K562 (cell line): Measurements from ENCODE around the gene RBPJL. TPM values are rescaled to one million over a fixed set of nuclear protein-coding genes. Genes with fewer than 3 reads are reported as not detected.

Experiments
- ILF3 ChIP-seq: fragments of 450-650 bp; IDR thresholded peaks from 2 replicates; pipeline ENCODE4 v1.6.1; 2018; ENCODE audit warnings: antibody characterized with exemption, mild to moderate bottlenecking, moderate library complexity, borderline replicate concordance
- MAFF ChIP-seq: IDR thresholded peaks from 2 replicates; pipeline ENCODE4 v1.6.1; 2012; ENCODE audit warnings: low read length, improper control_type of control experiment
- MAFG ChIP-seq: fragments of 450-650 bp; conservative IDR thresholded peaks from 2 replicates; pipeline ENCODE4 v1.6.1; 2016; ENCODE audit warnings: missing genetic modification characterization, missing compliant biosample characterization
- MEF2D ChIP-seq: conservative IDR thresholded peaks from 2 replicates; pipeline ENCODE4 v1.6.1; 2016; ENCODE audit warnings: low read depth, missing genetic modification characterization, missing compliant biosample characterization
- MYC ChIP-seq, 2 experiments: fragments of 250-450 bp in 1 of 2; sonication (Bioruptor Pico) in 1 of 2; IDR thresholded peaks; 2 replicates each; pipeline versions ENCODE4 v1.5.1 to v1.6.1; 2012 to 2021; ENCODE audit warnings: low read depth in 2 of 2, borderline replicate concordance in 1 of 2, improper control_type of control experiment in 1 of 2, low read length in 1 of 2, mild to moderate bottlenecking in 1 of 2, moderate library complexity in 1 of 2
- PBX2 ChIP-seq, 2 experiments: IDR thresholded peaks in 1 of 2; conservative IDR thresholded peaks in 1 of 2; 2 replicates each; pipeline ENCODE4 v1.6.1; 2016; ENCODE audit warnings: low read depth in 2 of 2, mild to moderate bottlenecking in 1 of 2, missing compliant biosample characterization in 1 of 2, missing genetic modification characterization in 1 of 2, moderate library complexity in 1 of 2
- PRMT5 ChIP-seq: sonication (generic); formaldehyde crosslinking; IDR thresholded peaks from 2 replicates; pipeline ENCODE4 v1.5.0; 2020; ENCODE audit warnings: missing genetic modification reagents
- SMAD4 ChIP-seq: fragments of 250-450 bp; sonication (Bioruptor Pico); conservative IDR thresholded peaks from 2 replicates; pipeline ENCODE4 v1.8.0; 2021; ENCODE audit warnings: inconsistent platforms, mild to moderate bottlenecking, moderate library complexity
- SNIP1 ChIP-seq: fragments of 450-650 bp; IDR thresholded peaks from 2 replicates; pipeline ENCODE4 v1.7.1; 2017; ENCODE audit warnings: low read depth, mild to moderate bottlenecking
- XRCC5 ChIP-seq: fragments of 200-400 bp; formaldehyde crosslinking; IDR thresholded peaks from 2 replicates; pipeline ENCODE4 v1.6.1; 2017; ENCODE audit warnings: low read depth, mild to moderate bottlenecking, low read length
- ZNF76 ChIP-seq: fragments of 250-450 bp; sonication (Bioruptor Pico); IDR thresholded peaks from 2 replicates; pipeline ENCODE4 v1.4.0; 2020; ENCODE audit warnings: mild to moderate bottlenecking, moderate library complexity, borderline replicate concordance
- polyA plus RNA-seq, 8 experiments: library from polyadenylated mRNA; depleted of rRNA in 4 of 8; stranded (reverse) in 5 of 8; unstranded in 3 of 8; fragments of >200 nt; fragmentation: Nextera tagmentation in 2 of 8; fragmentation: Illumina TruSeq in 1 of 8; extraction: Ambion mirVana in 2 of 8; extraction: Trizol in 1 of 8; gene quantifications; 2 replicates each; pipeline versions ENCODE4 v1.2.1 to v1.2.3, GENCODE V29; 2011 to 2014; ENCODE audit warnings: inconsistent platforms in 1 of 8, missing spikeins in 1 of 8
- total RNA-seq, 7 experiments: library from RNA; depleted of rRNA in 6 of 7; stranded (reverse); fragments of >200 nt in 6 of 7; fragmentation: Illumina TruSeq in 2 of 7; extraction: Trizol in 2 of 7; gene quantifications; 2 replicates each; pipeline versions ENCODE4 v1.2.1 to v1.2.3, GENCODE V29; 2011 to 2021; ENCODE audit warnings: low replicate concordance in 1 of 7
- TF ChIP-seq, protein P1 (sequence below): fragments of 250-450 bp; sonication (Bioruptor Pico); IDR thresholded peaks from 2 replicates; pipeline ENCODE4 v1.4.0; 2020; ENCODE audit warnings: borderline replicate concordance
- TF ChIP-seq, protein P2 (sequence below): fragments of 200-800 bp; sonication (Bioruptor generic); IDR thresholded peaks from 2 replicates; pipeline ENCODE4 v1.6.1; 2016; ENCODE audit warnings: missing genetic modification characterization, missing compliant biosample characterization
- TF ChIP-seq, protein P3 (sequence below): fragments of 200-400 bp; formaldehyde crosslinking; IDR thresholded peaks from 2 replicates; pipeline ENCODE4 v1.6.1; 2017; ENCODE audit warnings: mild to moderate bottlenecking, low read depth, low read length, moderate library complexity

Gene RBPJL
- total and polyA plus RNA-seq, 9 of the 15 experiments (the other 6 are each of a cell fraction or from before 2014, with no cell fraction given) = not detected

- TF ChIP-seq, protein P1, sequence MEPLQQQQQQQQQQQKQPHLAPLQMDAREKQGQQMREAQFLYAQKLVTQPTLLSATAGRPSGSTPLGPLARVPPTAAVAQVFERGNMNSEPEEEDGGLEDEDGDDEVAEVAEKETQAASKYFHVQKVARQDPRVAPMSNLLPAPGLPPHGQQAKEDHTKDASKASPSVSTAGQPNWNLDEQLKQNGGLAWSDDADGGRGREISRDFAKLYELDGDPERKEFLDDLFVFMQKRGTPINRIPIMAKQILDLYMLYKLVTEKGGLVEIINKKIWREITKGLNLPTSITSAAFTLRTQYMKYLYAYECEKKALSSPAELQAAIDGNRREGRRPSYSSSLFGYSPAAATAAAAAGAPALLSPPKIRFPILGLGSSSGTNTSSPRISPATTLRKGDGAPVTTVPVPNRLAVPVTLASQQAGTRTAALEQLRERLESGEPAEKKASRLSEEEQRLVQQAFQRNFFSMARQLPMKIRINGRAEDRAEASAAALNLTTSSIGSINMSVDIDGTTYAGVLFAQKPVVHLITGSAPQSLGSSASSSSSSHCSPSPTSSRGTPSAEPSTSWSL (CRISPR knock-in tag) = no peak
- TF ChIP-seq MEF2D = no peak
- TF ChIP-seq PRMT5 (CRISPR knock-in tag) = no peak
- no peak for TF ChIP-seq ZNF76
- no peak for TF ChIP-seq MAFF
- TF ChIP-seq, protein P2, sequence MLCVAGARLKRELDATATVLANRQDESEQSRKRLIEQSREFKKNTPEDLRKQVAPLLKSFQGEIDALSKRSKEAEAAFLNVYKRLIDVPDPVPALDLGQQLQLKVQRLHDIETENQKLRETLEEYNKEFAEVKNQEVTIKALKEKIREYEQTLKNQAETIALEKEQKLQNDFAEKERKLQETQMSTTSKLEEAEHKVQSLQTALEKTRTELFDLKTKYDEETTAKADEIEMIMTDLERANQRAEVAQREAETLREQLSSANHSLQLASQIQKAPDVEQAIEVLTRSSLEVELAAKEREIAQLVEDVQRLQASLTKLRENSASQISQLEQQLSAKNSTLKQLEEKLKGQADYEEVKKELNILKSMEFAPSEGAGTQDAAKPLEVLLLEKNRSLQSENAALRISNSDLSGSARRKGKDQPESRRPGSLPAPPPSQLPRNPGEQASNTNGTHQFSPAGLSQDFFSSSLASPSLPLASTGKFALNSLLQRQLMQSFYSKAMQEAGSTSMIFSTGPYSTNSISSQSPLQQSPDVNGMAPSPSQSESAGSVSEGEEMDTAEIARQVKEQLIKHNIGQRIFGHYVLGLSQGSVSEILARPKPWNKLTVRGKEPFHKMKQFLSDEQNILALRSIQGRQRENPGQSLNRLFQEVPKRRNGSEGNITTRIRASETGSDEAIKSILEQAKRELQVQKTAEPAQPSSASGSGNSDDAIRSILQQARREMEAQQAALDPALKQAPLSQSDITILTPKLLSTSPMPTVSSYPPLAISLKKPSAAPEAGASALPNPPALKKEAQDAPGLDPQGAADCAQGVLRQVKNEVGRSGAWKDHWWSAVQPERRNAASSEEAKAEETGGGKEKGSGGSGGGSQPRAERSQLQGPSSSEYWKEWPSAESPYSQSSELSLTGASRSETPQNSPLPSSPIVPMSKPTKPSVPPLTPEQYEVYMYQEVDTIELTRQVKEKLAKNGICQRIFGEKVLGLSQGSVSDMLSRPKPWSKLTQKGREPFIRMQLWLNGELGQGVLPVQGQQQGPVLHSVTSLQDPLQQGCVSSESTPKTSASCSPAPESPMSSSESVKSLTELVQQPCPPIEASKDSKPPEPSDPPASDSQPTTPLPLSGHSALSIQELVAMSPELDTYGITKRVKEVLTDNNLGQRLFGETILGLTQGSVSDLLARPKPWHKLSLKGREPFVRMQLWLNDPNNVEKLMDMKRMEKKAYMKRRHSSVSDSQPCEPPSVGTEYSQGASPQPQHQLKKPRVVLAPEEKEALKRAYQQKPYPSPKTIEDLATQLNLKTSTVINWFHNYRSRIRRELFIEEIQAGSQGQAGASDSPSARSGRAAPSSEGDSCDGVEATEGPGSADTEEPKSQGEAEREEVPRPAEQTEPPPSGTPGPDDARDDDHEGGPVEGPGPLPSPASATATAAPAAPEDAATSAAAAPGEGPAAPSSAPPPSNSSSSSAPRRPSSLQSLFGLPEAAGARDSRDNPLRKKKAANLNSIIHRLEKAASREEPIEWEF (CRISPR knock-in tag) = no peak
- peak; percentile 85 for TF ChIP-seq SMAD4 (CRISPR knock-in tag)
- TF ChIP-seq MYC (IDR thresholded peaks at IDR 0.05; ENCODE audit: low read depth, low read length) = peak; percentile 65
- no peak for TF ChIP-seq MYC (CRISPR knock-in tag; IDR thresholded peaks at IDR 0.05; ENCODE audit: borderline replicate concordance, low read depth)
- peak; percentile 93 for TF ChIP-seq XRCC5
- TF ChIP-seq ILF3 = no peak
- peak; percentile 89 for TF ChIP-seq SNIP1
- TF ChIP-seq, protein P3, sequence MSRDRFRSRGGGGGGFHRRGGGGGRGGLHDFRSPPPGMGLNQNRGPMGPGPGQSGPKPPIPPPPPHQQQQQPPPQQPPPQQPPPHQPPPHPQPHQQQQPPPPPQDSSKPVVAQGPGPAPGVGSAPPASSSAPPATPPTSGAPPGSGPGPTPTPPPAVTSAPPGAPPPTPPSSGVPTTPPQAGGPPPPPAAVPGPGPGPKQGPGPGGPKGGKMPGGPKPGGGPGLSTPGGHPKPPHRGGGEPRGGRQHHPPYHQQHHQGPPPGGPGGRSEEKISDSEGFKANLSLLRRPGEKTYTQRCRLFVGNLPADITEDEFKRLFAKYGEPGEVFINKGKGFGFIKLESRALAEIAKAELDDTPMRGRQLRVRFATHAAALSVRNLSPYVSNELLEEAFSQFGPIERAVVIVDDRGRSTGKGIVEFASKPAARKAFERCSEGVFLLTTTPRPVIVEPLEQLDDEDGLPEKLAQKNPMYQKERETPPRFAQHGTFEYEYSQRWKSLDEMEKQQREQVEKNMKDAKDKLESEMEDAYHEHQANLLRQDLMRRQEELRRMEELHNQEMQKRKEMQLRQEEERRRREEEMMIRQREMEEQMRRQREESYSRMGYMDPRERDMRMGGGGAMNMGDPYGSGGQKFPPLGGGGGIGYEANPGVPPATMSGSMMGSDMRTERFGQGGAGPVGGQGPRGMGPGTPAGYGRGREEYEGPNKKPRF = no peak
- TF ChIP-seq MAFG (tag) = no peak
- TF ChIP-seq PBX2 (CRISPR knock-in tag; IDR thresholded peaks at IDR 0.05; ENCODE audit: low read depth) = peak; percentile 33; the same call in 1 of the 2 replicates
- peak; percentile 83 for TF ChIP-seq PBX2 (tag; conservative IDR thresholded peaks at IDR 0.05; ENCODE audit: low read depth)
These were observed 56.4 kb downstream of the RBPJL start, which contains the start of gene SYS1 (continued) for GRCh38 chr20:45362804-45363610.
